Panc1 (cell line): ENCODE results near the gene EP300. TPM values are rescaled to one million over a fixed set of nuclear protein-coding genes. Genes with fewer than 3 reads are reported as not detected.

Experiments
- ATAC-seq: fragments of 200-7000 bp; cut with Tn5 transposase; 2 replicates; pipeline ENCODE4 v1.9.1; 2020; ENCODE audit warnings: mild to moderate bottlenecking, moderate library complexity
- BruUV-seq: library from RNA; stranded (reverse); fragments of 400-500 nt; replicated peaks from 2 replicates; lab custom pipeline; 2021; lab: Mats Ljungman, UMichigan
- CTCF ChIA-PET: fragments of 300-600 bp; sonication (Branson Sonifier 250); formaldehyde crosslinking; loops from one replicate; lab custom pipeline; 2022; ENCODE audit warnings: antibody characterized with exemption; lab: Charles Lee
- POLR2A ChIA-PET: fragments of 300-600 bp; sonication (Branson Sonifier 250); formaldehyde crosslinking; loops from one replicate; lab custom pipeline; 2022; ENCODE audit warnings: antibody characterized with exemption; lab: Charles Lee
- DNase-seq: peaks from one replicate; pipeline ENCODE4 v3.0.0-alpha.2; 2010; ENCODE audit warnings: low read depth, low spot score
- H3K27ac ChIP-seq: 2 replicates; pipeline ENCODE4 v1.5.1; 2011; ENCODE audit warnings: mild to moderate bottlenecking, low read length, inconsistent platforms
- H3K27me3 ChIP-seq: fragments of 200-500 bp; sonication (Bioruptor generic); 2 replicates; pipeline ENCODE4 v1.6.0; 2014; ENCODE audit warnings: low read length, inconsistent platforms; ENCODE audit not compliant: control insufficient read depth, insufficient read depth
- H3K36me3 ChIP-seq: fragments of 200-500 bp; sonication (Bioruptor generic); 2 replicates; pipeline ENCODE4 v1.5.1; 2014; ENCODE audit warnings: inconsistent platforms, mild to moderate bottlenecking, low read length, moderate library complexity; ENCODE audit not compliant: control insufficient read depth, insufficient read depth
- H3K4me1 ChIP-seq: 2 replicates; pipeline ENCODE4 v1.5.1; 2011; ENCODE audit warnings: inconsistent platforms, mild to moderate bottlenecking, low read length, moderate library complexity; ENCODE audit not compliant: control insufficient read depth, insufficient read depth
- H3K4me3 ChIP-seq, 2 experiments: 2 replicates each; pipeline ENCODE4 v1.5.1; 2011 to 2012; ENCODE audit warnings: low read depth in 2 of 2, low read length in 2 of 2, mild to moderate bottlenecking in 2 of 2, inconsistent platforms in 1 of 2, moderate library complexity in 1 of 2
- H3K9me3 ChIP-seq: fragments of 200-500 bp; sonication (Bioruptor generic); 2 replicates; pipeline ENCODE4 v1.5.1; 2014; ENCODE audit warnings: low read depth, mild to moderate bottlenecking, inconsistent platforms, low read length, moderate library complexity; ENCODE audit not compliant: control insufficient read depth, insufficient read depth
- CTCF ChIP-seq: fragments of 450-650 bp; IDR thresholded peaks from 2 replicates; pipeline ENCODE4 v1.5.1; 2017; ENCODE audit warnings: mild to moderate bottlenecking
- POLR2AphosphoS5 ChIP-seq: IDR thresholded peaks from 2 replicates; pipeline ENCODE4 v1.6.1; 2012; ENCODE audit warnings: mild to moderate bottlenecking, low read depth, low read length, moderate library complexity
- REST ChIP-seq, 2 experiments: IDR thresholded peaks; 2 replicates each; pipeline ENCODE4 v1.6.1; 2011 to 2012; ENCODE audit warnings: low read depth in 2 of 2, control low read depth in 1 of 2, low read length in 1 of 2, mild to moderate bottlenecking in 1 of 2, moderate library complexity in 1 of 2; ENCODE audit not compliant: insufficient read depth in 1 of 2
- SIN3A ChIP-seq: IDR thresholded peaks from 2 replicates; pipeline ENCODE4 v1.6.1; 2012; ENCODE audit warnings: low read depth, mild to moderate bottlenecking, low read length, moderate library complexity, borderline replicate concordance; ENCODE audit not compliant: insufficient read depth
- TCF7L2 ChIP-seq: IDR thresholded peaks from 2 replicates; pipeline ENCODE4 v1.6.1; 2011; ENCODE audit warnings: mild to moderate bottlenecking, low read depth, low read length, inconsistent platforms
- in situ Hi-C: cut with HindIII; loops from 2 replicates; pipeline ENCODE4 v1.10.0; 2016; ENCODE audit warnings: low sequenced_read_pairs, low pct_unique_long_range_greater_than_20kb
- intact Hi-C: fragments of 100-400 bp; cut with micrococcal nuclease; formaldehyde crosslinking; loops from one replicate; pipeline ENCODE4 v1.10.0; 2022; ENCODE audit not compliant: unreplicated experiment
- total RNA-seq: library from RNA; stranded (reverse); gene quantifications from one replicate; pipeline ENCODE4 v1.2.1, GENCODE V29; 2021; ENCODE audit not compliant: unreplicated experiment

Gene EP300
- total RNA-seq, 1 experiment from 2014 or later = 46.8 TPM

GRCh38 chr22:41074466-41074865 is 17.9 kb upstream of the EP300 start:
- Histone ChIP-seq H3K27ac (no peak overlapping the region), H3K27me3 (no peaks in the 10 kb centered on the region), H3K36me3 (no peaks in the 10 kb centered on the region), H3K9me3 (no peaks in the 10 kb centered on the region), H3K4me3 (no peak overlapping the region), H3K4me1 (no peaks in the 10 kb centered on the region)
- CTCF ChIA-PET = no interaction called here
- intact Hi-C loops = no loop called here
- TF ChIP-seq POLR2AphosphoS5 = no peak
- TF ChIP-seq TCF7L2 = no peak
- TF ChIP-seq CTCF = no peak
- no peak for TF ChIP-seq SIN3A
- TF ChIP-seq REST (IDR thresholded peaks at IDR 0.05; ENCODE audit: insufficient read depth in 1 of 2, low read depth in 2 of 2, low read length in 1 of 2) = no peak
- no TSS peak for BruUV-seq
- POLR2A ChIA-PET = no interaction called here
- in situ Hi-C loops = no loop called here
- DNase-seq (no peak), ATAC-seq (no peak)

- ChIA-PET POLR2A (no interaction called here), CTCF (no interaction called here)
- no peaks in the 10 kb centered on the region for H3K36me3 ChIP-seq
- ATAC-seq (no peak), DNase-seq (no peak)
- BruUV-seq = no TSS peak
- H3K4me3 ChIP-seq = no peak overlapping the region
- H3K9me3 ChIP-seq = no peaks in the 10 kb centered on the region
- no peak overlapping the region for H3K27ac ChIP-seq
- no peaks in the 10 kb centered on the region for H3K27me3 ChIP-seq
- H3K4me1 ChIP-seq = no peaks in the 10 kb centered on the region
- in situ Hi-C loops = no loop called here
- TF ChIP-seq SIN3A (no peak), CTCF (no peak), POLR2AphosphoS5 (no peak), TCF7L2 (no peak), REST (IDR thresholded peaks at IDR 0.05; ENCODE audit: insufficient read depth in 1 of 2, low read depth in 2 of 2, low read length in 1 of 2) (no peak)
- intact Hi-C loops = no loop called here
These were observed 17.3 kb upstream of the EP300 start for GRCh38 chr22:41074941-41075710.
